Measurements from ENCODE around the gene FARSB. TPM values are rescaled to one million over a fixed set of nuclear protein-coding genes. Genes with fewer than 3 reads are reported as not detected.
"Not testable (repeated sequence)": the region's sequence is repeated elsewhere in the genome, so short reads cannot be mapped to it uniquely, and the experiment has no call there.

The FARSB gene
- total RNA-seq, 2 donors from 2014 or later, result 7.6 to 11.4 TPM

GRCh38 chr2:222594679-222595078 is 61.2 kb downstream of the FARSB start:
- no peak for ATAC-seq
- no peaks in the 10 kb centered on the region for H3K4me1 ChIP-seq
- no peak for TF ChIP-seq CTCF (IDR thresholded peaks at IDR 0.05)
- TF ChIP-seq POLR2A (IDR thresholded peaks at IDR 0.05), result no peak
- intact Hi-C loops (cut with DNase I), result no loop called here
- 93 to 100% methylated on average over 1 of the region's 1 CpG for WGBS, 2 donors
- H3K4me3 ChIP-seq, result no peak overlapping the region
- no peak for DNase-seq
- no peak overlapping the region for H3K27ac ChIP-seq
- peaks cover 5 to 12% of the 10 kb centered on the region in 2 donors for H3K36me3 ChIP-seq (replicated peaks in 1 of 2; ENCODE audit: insufficient read depth in 1 of 2, low read depth in 2 of 2)
- no peaks in the 10 kb centered on the region for H3K27me3 ChIP-seq
- no peaks in the 10 kb centered on the region for H3K9me3 ChIP-seq

- Histone ChIP-seq H3K4me1 (no peaks in the 10 kb centered on the region), H3K4me3 (no peak overlapping the region), H3K9me3 (no peaks in the 10 kb centered on the region), H3K27ac (no peak overlapping the region), H3K36me3 (replicated peaks in 1 of 2; ENCODE audit: insufficient read depth in 1 of 2, low read depth in 2 of 2) (peaks cover 0 to 3% of the 10 kb centered on the region in 2 donors), H3K27me3 (no peaks in the 10 kb centered on the region)
- DNase-seq, result no peak
- WGBS, 2 donors, result 86 to 89% methylated on average over 2 of the region's 2 CpGs
- intact Hi-C loops (cut with DNase I), result no loop called here
- no peak for ATAC-seq
- TF ChIP-seq POLR2A (IDR thresholded peaks at IDR 0.05), result no peak
- TF ChIP-seq CTCF (IDR thresholded peaks at IDR 0.05), result no peak
Observed at GRCh38 chr2:222592176-222592575, 63.7 kb downstream of the FARSB start.

GRCh38 chr2:222591661-222592060 is 64.2 kb downstream of the FARSB start:
- TF ChIP-seq CTCF (IDR thresholded peaks at IDR 0.05) (no peak), POLR2A (IDR thresholded peaks at IDR 0.05) (no peak)

GRCh38 chr2:222584589-222584988 is 71.3 kb downstream of the FARSB start:
- ATAC-seq, result not testable (repeated sequence)

More at GRCh38 chr2:222591661-222592060, 64.2 kb downstream of the FARSB start:
- Histone ChIP-seq H3K36me3 (replicated peaks in 1 of 2; ENCODE audit: insufficient read depth in 1 of 2, low read depth in 2 of 2) (peaks cover 0 to 3% of the 10 kb centered on the region in 2 donors), H3K9me3 (no peaks in the 10 kb centered on the region), H3K4me1 (no peaks in the 10 kb centered on the region), H3K27ac (no peak overlapping the region), H3K27me3 (no peaks in the 10 kb centered on the region), H3K4me3 (no peak overlapping the region)
- WGBS, 2 donors, result 96 to 97% methylated on average over 1 of the region's 1 CpG
- DNase-seq (no peak), ATAC-seq (no peak)
- intact Hi-C loops (cut with DNase I), result no loop called here

GRCh38 chr2:222582928-222583327 is 73.0 kb downstream of the FARSB start:
- peak in 2 of 7 experiments; percentile 10 to 12 for TF ChIP-seq CTCF (IDR thresholded peaks at IDR 0.05)
- TF ChIP-seq POLR2A (IDR thresholded peaks at IDR 0.05), result no peak
- no peaks in the 10 kb centered on the region for H3K9me3 ChIP-seq
- ATAC-seq (no peak), DNase-seq (no peak)
- no peak overlapping the region for H3K4me3 ChIP-seq
- H3K27me3 ChIP-seq, result no peaks in the 10 kb centered on the region
- intact Hi-C loops (cut with DNase I), result no loop called here
- H3K4me1 ChIP-seq, result no peaks in the 10 kb centered on the region
- no peaks in the 10 kb centered on the region for H3K36me3 ChIP-seq (replicated peaks in 1 of 2; ENCODE audit: insufficient read depth in 1 of 2, low read depth in 2 of 2)
- no peak overlapping the region for H3K27ac ChIP-seq

More at GRCh38 chr2:222584589-222584988, 71.3 kb downstream of the FARSB start:
- 97 to 98% methylated on average over 6 to 8 of the region's 8 CpGs for WGBS, 2 donors
- intact Hi-C loops (cut with DNase I); H3K9me3 ChIP-seq; H3K27me3 ChIP-seq; H3K27ac ChIP-seq; DNase-seq; H3K36me3 ChIP-seq (replicated peaks in 1 of 2; ENCODE audit: insufficient read depth in 1 of 2, low read depth in 2 of 2); H3K4me1 ChIP-seq; H3K4me3 ChIP-seq: not testable (repeated sequence)

Data from body of pancreas (tissue), 4 donors.